Liver (tissue), 9 donors: ENCODE measurements around the gene CDKN2AIPNL. TPM values are rescaled to one million over a fixed set of nuclear protein-coding genes. Genes with fewer than 3 reads are reported as not detected.
A peak's percentile ranks its signal among the peaks of the same experiment; 100 is the strongest.
"Not testable (repeated sequence)": the region's sequence is repeated elsewhere in the genome, so short reads cannot be mapped to it uniquely, and the experiment has no call there.

Experiments
- DNase-seq: peaks from one replicate; pipeline ENCODE4 v3.0.0-alpha.2; 2017; ENCODE audit warnings: low spot score
- H3K27ac ChIP-seq, 2 donors: one replicate each; pipeline ENCODE4 v1.7.0; 2013; ENCODE audit warnings: inconsistent platforms in 2 of 2, low read length in 2 of 2, control low read depth in 1 of 2, low read depth in 1 of 2, mild to moderate bottlenecking in 1 of 2
- H3K27me3 ChIP-seq, 4 donors: one replicate each; pipeline versions ENCODE4 v1.6.1 to v1.7.0; 2013; ENCODE audit warnings: low read length in 3 of 4, inconsistent platforms in 1 of 4, mild to moderate bottlenecking in 1 of 4, moderate library complexity in 1 of 4; ENCODE audit not compliant: control insufficient read depth in 4 of 4, insufficient read depth in 4 of 4
- H3K36me3 ChIP-seq, 4 donors: one replicate each; pipeline versions ENCODE4 v1.6.1 to v1.7.0; 2013; ENCODE audit warnings: low read length in 3 of 4, mild to moderate bottlenecking in 3 of 4, low read depth in 1 of 4, moderate library complexity in 1 of 4; ENCODE audit not compliant: control insufficient read depth in 4 of 4, insufficient read depth in 3 of 4
- H3K4me1 ChIP-seq, 4 donors: one replicate each; pipeline versions ENCODE4 v1.6.1 to v1.7.0; 2013; ENCODE audit warnings: low read length in 3 of 4, mild to moderate bottlenecking in 3 of 4, moderate library complexity in 1 of 4; ENCODE audit not compliant: control insufficient read depth in 4 of 4, insufficient read depth in 4 of 4
- H3K4me3 ChIP-seq, 3 donors: one replicate each; pipeline versions ENCODE4 v1.6.1 to v1.7.0; 2013; ENCODE audit warnings: low read length in 3 of 3, control low read depth in 1 of 3, low read depth in 1 of 3, mild to moderate bottlenecking in 1 of 3
- H3K9ac ChIP-seq, 2 donors: one replicate each; pipeline ENCODE4 v1.7.0; 2013; ENCODE audit warnings: low read length in 2 of 2, mild to moderate bottlenecking in 2 of 2, moderate library complexity in 2 of 2, control low read depth in 1 of 2, low read depth in 1 of 2
- H3K9me3 ChIP-seq, 4 donors: one replicate each; pipeline versions ENCODE4 v1.6.1 to v1.7.0; 2013; ENCODE audit warnings: low read length in 3 of 4; ENCODE audit not compliant: control insufficient read depth in 4 of 4
- CTCF ChIP-seq: fragments of 150-350 bp; IDR thresholded peaks from 2 replicates; pipeline ENCODE4 v1.5.1; 2017; ENCODE audit warnings: improper control_type of control experiment, low read depth, low read length; ENCODE audit not compliant: missing input control
- EGR1 ChIP-seq, 2 donors: IDR thresholded peaks; 2 replicates each; pipeline ENCODE4 v1.6.1; 2016 to 2018; ENCODE audit warnings: antibody characterized with exemption in 2 of 2, low read depth in 2 of 2
- FOXA1 ChIP-seq: IDR thresholded peaks from 2 replicates; pipeline ENCODE4 v1.6.1; 2016; ENCODE audit warnings: antibody characterized with exemption
- GABPA ChIP-seq, 2 donors: IDR thresholded peaks in 1 of 2; conservative IDR thresholded peaks in 1 of 2; 2 replicates each; pipeline ENCODE4 v1.6.1; 2016; ENCODE audit warnings: antibody characterized with exemption in 2 of 2, mild to moderate bottlenecking in 1 of 2, moderate library complexity in 1 of 2
- HNF4G ChIP-seq: IDR thresholded peaks from 2 replicates; pipeline ENCODE4 v1.6.1; 2016; ENCODE audit warnings: antibody characterized with exemption
- JUND ChIP-seq, 2 donors: IDR thresholded peaks; 2 replicates each; pipeline ENCODE4 v1.6.1; 2016; ENCODE audit warnings: antibody characterized with exemption in 2 of 2
- MAX ChIP-seq: IDR thresholded peaks from 2 replicates; pipeline ENCODE4 v1.6.1; 2016; ENCODE audit warnings: antibody characterized with exemption
- NR2F2 ChIP-seq: IDR thresholded peaks from 2 replicates; pipeline ENCODE4 v1.6.1; 2016; ENCODE audit warnings: antibody characterized with exemption
- RAD21 ChIP-seq, 2 donors: IDR thresholded peaks; 2 replicates each; pipeline ENCODE4 v1.6.1; 2016; ENCODE audit warnings: antibody characterized with exemption in 2 of 2, mild to moderate bottlenecking in 2 of 2
- SP1 ChIP-seq: IDR thresholded peaks from 2 replicates; pipeline ENCODE4 v1.6.1; 2018; ENCODE audit warnings: antibody characterized with exemption, mild to moderate bottlenecking
- TAF1 ChIP-seq: conservative IDR thresholded peaks from 2 replicates; pipeline ENCODE4 v1.6.1; 2016; ENCODE audit warnings: antibody characterized with exemption, mild to moderate bottlenecking
- ZBTB33 ChIP-seq: IDR thresholded peaks from 2 replicates; pipeline ENCODE4 v1.6.1; 2016; ENCODE audit warnings: antibody characterized with exemption
- WGBS: extraction: QIAGEN DNeasy Blood & Tissue Kit; methylation state at CpG from one replicate; pipeline ENCODE4 v1.1.7; 2013; 5-methylcytosine and 5-hydroxymethylcytosine counted together
- polyA plus RNA-seq, 2 donors: library from polyadenylated mRNA; stranded (reverse) in 1 of 2; unstranded in 1 of 2; fragments of 200-250 nt in 1 of 2; fragments of >200 nt in 1 of 2; fragmentation: Nextera tagmentation in 1 of 2; extraction: Ambion mirVana in 1 of 2; gene quantifications; one replicate each; pipeline versions ENCODE4 v1.2.1 to v1.2.3, GENCODE V29; 2013 to 2015
- total RNA-seq, 2 donors: library from RNA; depleted of rRNA; stranded (reverse); fragments of >200 nt; gene quantifications; one replicate each; pipeline ENCODE4 v1.2.3, GENCODE V29; 2014
- donor health status: healthy.
- donor health status: healthy.
- donor health status: healthy.
- donor health status: healthy.
- donor health status: healthy.

The CDKN2AIPNL gene
- total and polyA plus RNA-seq, 4 donors: 7.2 to 13.3 (median 9.3) TPM

- DNase-seq: no peak
- H3K4me3 ChIP-seq: no peak overlapping the region
- H3K27ac ChIP-seq: no peak overlapping the region
- H3K9me3 ChIP-seq: no peaks in the 10 kb centered on the region
- H3K27me3 ChIP-seq: no peaks in the 10 kb centered on the region
- H3K36me3 ChIP-seq: peaks cover 6 to 66% (median 53%) of the 10 kb centered on the region in 4 donors
- 91% methylated on average over 5 of the region's 5 CpGs for WGBS
- H3K4me1 ChIP-seq: no peaks in the 10 kb centered on the region
- TF ChIP-seq MAX: no peak
- no peak for TF ChIP-seq RAD21 (IDR thresholded peaks at IDR 0.05)
- TF ChIP-seq FOXA1: no peak
- no peak for TF ChIP-seq EGR1 (IDR thresholded peaks at IDR 0.05; ENCODE audit: low read depth in 2 of 2)
- TF ChIP-seq NR2F2: no peak
- TF ChIP-seq ZBTB33: no peak
- no peak for TF ChIP-seq JUND (IDR thresholded peaks at IDR 0.05)
- TF ChIP-seq HNF4G: no peak
- TF ChIP-seq GABPA (IDR thresholded peaks at IDR 0.05 in 1 of 2, conservative IDR thresholded peaks at IDR 0.05 in 1 of 2): no peak
- no peak for TF ChIP-seq SP1
- TF ChIP-seq CTCF: no peak
- no peak for TF ChIP-seq TAF1
- no peak overlapping the region for H3K9ac ChIP-seq
Observed at GRCh38 chr5:134380346-134380745, 31.3 kb downstream of the CDKN2AIPNL start.

- no peak overlapping the region for H3K27ac ChIP-seq
Observed at GRCh38 chr5:134374232-134374631, 37.4 kb downstream of the CDKN2AIPNL start.

GRCh38 chr5:134373633-134374032 is 38.0 kb downstream of the CDKN2AIPNL start:
- not testable (repeated sequence) for H3K4me3 ChIP-seq, H3K27ac ChIP-seq, H3K9me3 ChIP-seq, H3K27me3 ChIP-seq, DNase-seq, H3K9ac ChIP-seq
- 91% methylated on average over 4 of the region's 5 CpGs for WGBS
- peaks cover 0 to 21% (median 10%) of the 10 kb centered on the region in 4 donors for H3K4me1 ChIP-seq
- H3K36me3 ChIP-seq: peaks cover 5 to 22% (median 15%) of the 10 kb centered on the region in 4 donors

More at GRCh38 chr5:134374232-134374631, 37.4 kb downstream of the CDKN2AIPNL start:
- H3K9ac ChIP-seq: no peak overlapping the region
- DNase-seq: no peak
- no peaks in the 10 kb centered on the region for H3K9me3 ChIP-seq
- no peak for TF ChIP-seq SP1
- TF ChIP-seq RAD21 (IDR thresholded peaks at IDR 0.05): peak; percentile 26 to 27
- WGBS: 79% methylated on average over 3 of the region's 3 CpGs
- H3K4me1 ChIP-seq: peaks cover 0 to 21% (median 10%) of the 10 kb centered on the region in 4 donors
- no peak overlapping the region for H3K4me3 ChIP-seq
- H3K27me3 ChIP-seq: no peaks in the 10 kb centered on the region
- H3K36me3 ChIP-seq: peaks cover 5 to 22% (median 16%) of the 10 kb centered on the region in 4 donors
